GM19240 (cell line): ENCODE results near the gene ZNF514.
"Not testable (repeated sequence)": the region's sequence is repeated elsewhere in the genome, so short reads cannot be mapped to it uniquely, and the experiment has no call there.

Experiments
- DNase-seq: peaks from one replicate; pipeline ENCODE4 v3.0.0; 2011; ENCODE audit warnings: low spot score; ENCODE audit not compliant: insufficient read length

Gene ZNF514

DNA sequence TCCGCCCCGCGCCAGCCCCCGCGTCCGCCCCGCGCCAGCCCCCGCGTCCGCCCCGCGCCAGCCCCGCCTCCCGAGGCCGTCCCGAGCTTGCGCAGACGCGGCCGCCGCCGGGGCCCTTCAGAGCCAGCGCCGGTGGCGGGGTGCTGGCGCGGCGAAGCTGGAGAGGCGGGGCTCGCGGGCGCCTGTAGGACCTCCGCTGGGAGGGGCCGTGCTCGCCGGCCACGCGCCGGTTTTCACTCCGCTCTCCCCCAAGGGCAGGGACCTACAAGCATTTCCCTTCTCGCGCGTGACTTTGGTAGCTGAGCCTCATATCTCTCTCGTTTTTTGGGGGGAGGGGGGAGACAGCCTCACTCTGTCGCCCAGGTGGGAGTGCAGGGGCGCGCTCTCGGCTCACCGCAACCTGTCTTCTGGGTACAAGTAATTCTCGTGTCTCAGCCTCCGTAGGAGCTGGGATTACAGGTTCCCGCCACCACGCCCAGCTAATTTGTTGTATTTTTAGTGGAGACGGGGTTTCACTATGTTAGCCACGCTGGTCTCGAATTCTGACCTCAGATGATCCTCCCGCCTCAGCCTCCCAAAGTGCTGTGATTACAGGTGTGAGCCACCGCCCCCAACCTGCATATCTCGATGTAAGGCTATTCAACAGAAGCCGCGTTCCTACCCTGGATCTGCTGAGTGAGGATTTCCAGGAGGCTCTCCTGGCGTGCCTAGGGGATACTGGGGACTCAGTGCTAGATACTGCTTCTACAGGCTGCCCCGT is at the start of gene ZNF514:
TSS of gene ZNF514 (minus strand) at position 159 of the 760 bp plus-strand sequence. CDS start 6,595 bp downstream, outside the sequence.
- DNase-seq = peak; percentile 62

DNA sequence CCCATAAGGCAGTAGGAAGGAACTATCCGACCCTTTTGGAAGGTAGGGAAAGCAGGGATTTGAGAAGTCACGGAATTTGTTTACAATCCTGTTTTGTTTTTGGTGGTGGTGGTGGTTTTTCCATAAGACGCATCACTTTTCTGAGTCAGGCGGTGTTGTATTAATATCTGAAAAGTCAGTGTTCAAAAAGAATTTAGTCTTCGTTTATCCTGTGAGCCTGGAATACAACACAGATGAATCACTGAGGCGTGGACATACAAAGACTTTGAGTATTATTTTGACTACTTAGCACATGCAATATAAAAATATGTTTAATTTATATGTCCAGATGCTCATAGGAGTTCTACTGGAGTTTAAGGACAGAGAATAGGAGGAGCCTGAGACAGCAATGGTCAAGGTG is 48.5 kb upstream of the ZNF514 start:
- no peak for DNase-seq

DNA sequence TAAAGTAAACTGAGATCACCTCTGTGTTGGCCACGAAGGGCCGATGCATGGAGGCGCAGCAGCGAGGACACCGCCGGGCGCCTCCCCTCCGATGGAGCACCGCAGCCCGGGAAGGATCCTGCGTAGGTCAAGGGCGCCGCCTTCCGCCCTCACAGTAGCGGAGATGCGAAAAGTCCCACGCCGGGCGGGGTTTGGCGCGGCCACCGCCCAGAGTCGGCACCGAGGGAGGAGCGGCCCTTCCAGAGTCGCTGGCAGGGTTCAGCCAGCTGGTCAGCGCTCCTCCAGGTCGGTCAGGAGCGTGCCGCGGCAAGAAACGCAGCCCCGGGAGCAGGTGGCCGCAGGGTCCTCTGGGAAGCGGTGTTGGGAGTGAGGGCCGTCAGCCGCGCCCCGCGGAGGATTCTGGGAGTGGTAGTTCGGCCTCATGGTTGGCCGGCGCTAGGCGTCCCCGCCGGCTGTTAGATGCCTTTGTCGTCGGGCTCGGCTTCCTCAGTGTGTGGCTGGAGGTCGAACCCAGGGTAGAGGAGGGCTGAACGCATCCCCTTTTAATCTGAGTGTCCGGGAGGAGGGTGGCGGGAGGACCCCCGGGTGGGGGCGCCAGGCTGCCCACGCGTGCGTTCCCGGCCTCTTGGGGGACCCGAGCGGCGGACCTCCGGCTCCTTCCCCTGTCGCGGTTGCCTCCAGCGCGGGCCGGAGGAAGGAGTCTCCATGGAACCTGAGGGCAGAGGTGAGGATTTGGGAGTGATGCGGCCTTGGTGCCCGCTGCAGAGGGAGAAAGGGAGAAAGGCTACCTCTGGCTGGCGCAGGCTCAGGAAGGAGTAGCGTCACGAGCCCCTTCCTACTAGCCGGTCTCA is 47.7 kb upstream of the ZNF514 start, which contains the start of gene ZNF892:
TSS of gene ZNF892 (plus strand) at position 411 of the 851 bp plus-strand sequence. CDS start at position 706, 295 bp downstream.
- peak; percentile 89 for DNase-seq

DNA sequence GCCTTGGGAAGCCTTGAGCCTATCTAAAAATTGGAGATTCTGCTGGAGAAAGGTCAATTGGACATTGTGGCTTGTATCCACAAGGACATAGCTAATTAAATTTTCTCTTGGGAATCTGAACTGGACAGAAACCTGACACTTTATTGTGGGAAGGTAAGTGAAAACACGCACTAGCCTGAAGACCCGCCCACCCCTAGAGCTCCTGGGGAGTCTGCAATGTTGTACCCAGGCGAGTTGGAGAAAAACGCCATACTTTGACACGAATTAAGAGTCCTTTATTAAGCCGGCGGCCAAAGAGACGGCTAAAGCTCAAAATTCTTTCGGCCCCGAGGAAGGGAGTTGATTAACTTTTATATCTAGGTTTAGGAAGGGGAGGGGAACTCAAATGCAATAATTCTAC is 46.4 kb upstream of the ZNF514 start:
- no peak for DNase-seq

DNA sequence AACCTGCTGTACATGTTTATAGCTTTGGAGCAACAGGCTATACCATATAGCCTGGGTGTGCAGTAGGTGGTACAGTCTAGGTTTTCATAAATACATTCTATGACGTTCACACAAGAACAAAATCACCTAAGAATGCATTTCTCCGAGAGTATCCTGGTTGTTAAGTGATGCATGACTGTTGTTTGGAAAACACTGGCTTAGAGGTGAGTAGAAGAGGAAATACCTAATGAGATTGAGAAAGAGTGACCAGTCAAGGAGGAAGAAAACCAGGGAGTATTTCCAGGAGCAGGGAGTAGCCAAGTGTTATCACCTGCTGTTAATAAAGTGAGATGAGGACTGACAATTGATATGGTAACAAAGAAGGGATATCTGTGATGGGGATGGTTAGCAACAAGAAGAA is 44.7 kb upstream of the ZNF514 start:
- no peak for DNase-seq

DNA sequence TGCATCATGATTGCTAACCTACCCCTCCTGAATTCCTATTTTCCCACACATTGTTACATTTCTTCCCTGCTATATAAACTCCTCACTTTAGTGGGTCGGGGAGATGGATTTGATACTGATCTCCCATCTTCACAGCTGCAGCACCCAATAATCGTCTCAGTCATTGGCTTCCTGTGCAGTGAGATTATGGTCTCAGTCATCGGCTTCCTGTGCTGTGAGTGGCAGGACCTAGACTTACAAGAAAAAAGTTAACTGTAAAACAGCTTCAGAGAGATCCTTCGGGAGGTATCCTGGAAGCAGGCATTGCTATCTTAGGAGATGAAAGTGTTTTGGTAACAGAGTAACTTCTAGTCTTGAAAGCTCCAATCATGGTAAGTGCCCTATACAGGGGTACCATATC is 44.3 kb upstream of the ZNF514 start:
- DNase-seq = no peak

DNA sequence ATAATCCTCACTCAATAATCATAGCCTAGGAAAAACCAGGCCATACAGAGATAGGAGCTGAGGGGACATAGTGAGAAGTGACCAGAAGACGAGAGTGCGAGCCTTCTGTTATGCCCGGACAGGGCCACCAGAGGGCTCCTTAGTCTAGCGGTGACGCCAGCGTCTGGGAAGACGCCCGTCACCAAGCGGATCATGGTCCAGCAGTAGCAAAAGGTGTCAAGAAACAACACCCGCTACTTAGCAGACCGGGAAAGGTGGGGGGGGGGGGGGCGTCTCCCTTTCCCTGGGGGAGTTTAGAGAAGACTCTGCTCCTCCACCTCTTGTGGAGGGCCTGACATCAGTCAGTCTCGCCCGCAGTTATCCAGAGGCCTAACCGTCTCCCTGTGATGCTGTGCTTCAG is 33.3 kb upstream of the ZNF514 start:
- DNase-seq = not testable (repeated sequence)

DNA sequence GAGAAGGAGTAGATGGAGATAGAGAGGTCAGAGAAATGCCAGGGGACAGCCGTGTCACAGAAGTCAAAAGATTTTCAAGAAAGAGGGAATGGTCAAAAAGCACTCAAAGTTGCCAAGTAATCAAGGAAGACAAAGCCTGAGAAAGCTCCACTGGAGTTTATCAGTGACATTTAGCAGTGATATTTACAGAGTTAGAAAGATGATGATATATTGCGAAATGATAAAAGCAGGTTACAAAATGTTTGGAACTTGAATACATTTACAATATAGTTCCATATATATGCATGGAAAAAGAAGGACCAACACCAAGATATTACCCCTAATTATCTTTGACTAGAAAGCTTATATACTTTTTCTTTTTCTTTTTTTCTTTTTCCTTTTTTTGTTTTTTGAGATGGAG is 26.3 kb upstream of the ZNF514 start:
- DNase-seq = no peak

DNA sequence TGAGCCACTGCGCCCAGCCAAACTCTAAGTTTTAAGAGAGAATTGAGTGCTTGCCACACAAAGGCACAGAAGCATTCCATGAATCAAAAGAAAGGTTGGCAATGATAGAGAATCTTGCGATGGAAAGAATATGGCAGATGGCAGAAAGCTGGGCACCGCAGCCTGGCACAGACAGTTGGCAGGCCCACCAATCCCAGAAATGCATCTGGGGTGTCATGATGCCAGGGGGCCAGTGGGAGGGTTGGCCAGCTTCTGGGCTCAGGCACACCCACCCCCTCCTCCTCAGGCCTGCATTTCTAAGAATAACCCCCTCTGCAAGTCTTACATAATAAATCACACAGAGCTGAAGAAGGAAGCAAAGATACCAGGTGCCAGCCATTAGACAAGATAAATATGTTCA is 25.5 kb upstream of the ZNF514 start:
- no peak for DNase-seq

DNA sequence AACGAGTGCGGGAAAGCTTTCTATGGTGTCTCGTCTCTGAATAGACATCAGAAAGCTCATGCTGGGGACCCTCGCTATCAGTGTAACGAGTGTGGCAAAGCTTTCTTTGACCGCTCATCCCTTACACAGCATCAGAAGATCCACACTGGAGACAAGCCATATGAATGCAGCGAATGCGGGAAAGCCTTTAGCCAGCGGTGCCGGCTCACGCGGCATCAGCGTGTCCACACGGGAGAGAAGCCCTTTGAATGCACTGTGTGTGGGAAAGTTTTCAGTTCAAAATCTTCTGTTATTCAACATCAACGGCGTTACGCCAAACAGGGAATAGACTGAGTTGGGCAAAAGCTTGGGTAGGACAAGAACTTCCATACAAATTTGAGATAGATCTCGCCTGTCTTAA is 22.1 kb upstream of the ZNF514 start:
- DNase-seq = no peak

DNA sequence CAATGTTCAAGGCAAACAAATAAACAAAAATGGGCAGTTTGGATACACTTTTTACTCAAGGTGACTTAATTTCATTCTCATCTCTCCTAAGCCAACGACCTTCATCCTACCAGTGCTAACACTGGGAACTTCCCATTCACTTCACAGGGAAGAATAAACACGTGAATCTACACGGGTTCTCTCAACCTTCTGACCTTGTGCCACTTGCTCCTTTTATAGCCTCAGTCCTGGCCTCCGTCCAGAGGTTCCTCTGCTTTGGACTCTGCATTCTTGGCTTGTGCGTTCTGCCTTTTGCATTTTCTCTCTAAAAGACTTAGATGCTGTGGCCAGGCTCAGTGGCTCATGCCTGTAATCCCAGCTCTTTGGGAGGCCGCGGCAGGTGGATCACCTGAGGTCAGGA is 19.8 kb upstream of the ZNF514 start:
- no peak for DNase-seq

DNA sequence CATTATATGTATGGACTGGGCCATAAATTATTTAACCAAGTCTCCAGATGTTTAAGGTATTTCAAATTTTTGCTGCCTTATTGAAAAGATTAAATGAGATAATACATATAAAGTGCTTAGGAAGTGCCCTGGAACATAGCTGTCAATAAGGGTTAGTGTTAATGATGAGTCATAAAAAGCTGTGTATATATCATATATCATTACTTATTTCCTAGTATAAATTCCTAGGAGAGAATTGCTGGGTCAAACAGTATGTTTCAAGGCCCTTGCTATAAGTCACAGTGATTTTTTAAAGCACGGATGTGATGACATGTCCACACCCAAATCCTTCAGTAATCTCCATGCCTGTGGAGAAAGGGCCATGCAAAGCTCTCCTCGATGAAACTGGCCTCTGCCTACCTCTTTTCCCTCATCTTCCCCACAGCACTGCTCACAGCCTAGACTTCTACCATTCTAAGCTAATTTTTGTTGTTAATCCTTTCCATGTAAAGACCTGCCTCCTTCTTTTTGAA is 14.4 kb upstream of the ZNF514 start:
- DNase-seq = no peak

DNA sequence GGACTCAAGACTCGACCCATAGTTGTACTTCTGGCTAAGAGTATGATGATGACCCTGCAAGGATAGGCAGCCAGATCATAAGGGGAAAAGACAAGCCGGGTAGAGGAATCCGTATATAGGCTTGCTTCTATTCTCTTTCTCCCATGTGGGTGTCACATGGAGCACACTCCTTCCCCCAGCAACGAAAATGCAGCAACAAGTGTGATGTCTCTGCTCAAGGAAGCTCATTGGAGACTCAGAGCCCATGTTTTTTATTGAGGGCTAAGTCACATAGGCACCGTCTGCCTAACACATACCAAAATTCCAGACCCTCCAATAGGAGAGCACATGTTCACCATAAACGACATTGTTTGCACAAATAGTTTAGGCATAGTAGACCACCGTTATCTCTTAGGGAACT is 12.3 kb upstream of the ZNF514 start:
- no peak for DNase-seq

DNA sequence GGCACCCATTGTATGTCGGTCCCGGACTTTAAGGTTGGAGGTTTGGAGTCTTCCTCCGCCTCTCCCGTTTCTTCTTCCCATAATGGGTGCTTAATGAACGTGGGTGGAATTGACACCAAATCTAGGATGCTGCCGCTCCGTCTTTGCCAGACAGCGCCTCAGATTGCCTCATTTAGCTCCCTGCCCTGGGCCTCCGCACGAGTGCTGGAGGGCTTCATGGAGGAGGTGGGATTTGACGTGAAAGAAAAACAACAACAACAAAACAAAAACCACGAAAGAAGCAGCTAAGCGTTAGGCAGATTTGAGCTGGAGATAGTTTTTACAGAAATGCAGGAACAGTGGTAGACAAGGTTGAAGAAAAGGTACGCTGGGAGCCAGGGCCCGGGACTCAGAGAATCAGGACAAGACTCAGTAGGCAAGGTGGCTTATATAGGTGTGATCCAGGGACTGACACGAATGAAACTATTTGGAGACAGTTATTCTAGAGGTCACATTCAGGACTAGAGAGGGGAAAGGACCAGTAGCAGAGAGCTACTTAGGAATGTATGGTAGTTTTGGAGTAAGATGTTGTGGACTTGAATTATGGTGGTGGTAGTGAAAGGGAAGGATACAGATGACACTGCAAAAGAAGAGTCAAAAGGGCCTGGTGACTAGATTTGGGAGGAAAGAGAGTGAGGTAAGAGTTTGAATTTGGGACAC is 6.6 kb upstream of the ZNF514 start:
- no peak for DNase-seq

DNA sequence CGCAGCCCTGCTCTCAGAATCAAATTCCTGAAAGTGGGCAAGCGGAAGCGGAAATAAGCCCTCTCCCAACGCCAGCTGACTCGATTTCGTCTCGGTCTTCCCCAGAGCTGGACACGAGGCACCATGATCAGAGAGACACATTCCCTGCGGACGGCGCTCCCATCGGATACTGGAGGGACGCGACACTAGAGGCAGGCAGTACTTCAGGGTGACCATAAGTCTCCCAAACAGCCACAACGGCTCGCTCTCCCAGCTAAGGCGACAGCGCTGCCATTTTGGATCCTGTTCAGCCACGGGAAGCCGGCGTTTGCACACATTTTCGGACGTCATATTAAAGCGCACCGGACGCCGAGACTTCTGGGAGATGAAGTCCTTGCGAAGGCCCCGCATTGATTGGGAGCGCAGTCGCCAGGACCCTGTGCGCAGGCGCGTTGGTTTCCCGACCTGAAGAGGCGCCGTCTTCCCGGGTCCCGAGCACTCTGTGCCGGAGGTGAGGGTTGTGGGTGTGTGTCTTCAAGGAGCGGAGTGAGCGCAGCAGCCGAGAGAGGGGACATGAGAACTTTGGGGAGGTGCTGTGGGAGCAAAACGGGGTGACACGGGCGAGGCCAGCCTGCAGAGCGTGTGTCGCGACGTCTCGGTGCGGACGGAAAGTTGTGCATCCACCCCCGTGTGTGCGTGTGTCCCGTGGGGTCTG is 5.9 kb upstream of the ZNF514 start, which contains the start of gene ZNF2:
TSS of gene ZNF2 (plus strand) at position 439 of the 694 bp plus-strand sequence. CDS start 10,418 bp downstream, outside the sequence.
- DNase-seq = peak; percentile 97

DNA sequence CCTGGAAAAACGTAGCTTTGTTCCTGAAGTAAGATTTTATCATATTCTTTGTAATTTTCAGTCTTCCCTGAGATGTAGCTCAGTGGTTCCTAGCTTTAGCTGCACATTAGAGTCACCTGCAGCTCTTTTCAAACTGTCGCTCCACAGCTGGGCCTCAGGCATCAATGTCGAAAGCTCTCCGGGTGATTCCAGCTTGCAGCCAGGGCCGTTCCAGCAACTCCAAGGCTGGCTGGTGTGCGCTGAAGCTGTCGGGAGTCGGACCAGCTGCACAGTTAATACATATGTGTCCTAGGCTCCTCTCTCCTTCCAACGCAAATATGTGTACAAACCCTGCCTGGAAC is 5.4 kb upstream of the ZNF514 start:
- no peak for DNase-seq

DNA sequence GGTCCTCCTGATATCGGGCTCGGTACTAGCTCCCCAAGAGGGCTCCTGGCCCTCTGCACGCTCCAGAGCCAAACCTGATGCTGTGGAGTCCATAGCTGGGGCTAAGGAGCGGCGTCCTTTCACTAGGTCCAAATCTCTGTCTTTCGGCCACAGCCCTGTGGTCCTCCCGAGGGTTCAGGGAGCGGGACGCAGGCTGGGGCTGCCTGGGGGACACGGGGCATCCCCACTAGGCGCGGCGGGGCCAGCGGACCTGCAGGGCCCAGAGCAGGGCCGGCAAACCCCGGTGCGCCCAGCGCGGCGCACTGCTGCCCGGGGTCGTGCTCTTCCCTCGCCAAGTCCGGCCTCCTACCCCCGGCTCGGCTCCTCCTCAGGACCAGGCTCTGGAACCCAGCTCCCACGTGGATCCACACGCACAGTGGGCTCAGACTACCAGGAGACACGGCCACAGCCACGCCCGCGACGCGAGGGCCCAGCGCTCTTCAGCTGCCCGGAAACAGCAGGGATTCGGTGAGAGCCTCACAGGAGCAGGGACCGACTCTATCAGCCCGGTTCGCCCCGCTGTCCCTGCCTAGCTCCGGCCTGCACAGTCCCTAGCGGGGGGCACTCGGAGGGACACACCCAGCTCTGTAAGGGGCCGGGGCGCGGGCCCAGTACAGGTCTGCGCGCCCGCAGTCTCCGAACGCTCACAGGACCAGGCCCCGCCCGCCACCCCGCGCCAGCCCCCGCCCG is 593 bp downstream of the ZNF514 start:
- peak; percentile 27 for DNase-seq

DNA sequence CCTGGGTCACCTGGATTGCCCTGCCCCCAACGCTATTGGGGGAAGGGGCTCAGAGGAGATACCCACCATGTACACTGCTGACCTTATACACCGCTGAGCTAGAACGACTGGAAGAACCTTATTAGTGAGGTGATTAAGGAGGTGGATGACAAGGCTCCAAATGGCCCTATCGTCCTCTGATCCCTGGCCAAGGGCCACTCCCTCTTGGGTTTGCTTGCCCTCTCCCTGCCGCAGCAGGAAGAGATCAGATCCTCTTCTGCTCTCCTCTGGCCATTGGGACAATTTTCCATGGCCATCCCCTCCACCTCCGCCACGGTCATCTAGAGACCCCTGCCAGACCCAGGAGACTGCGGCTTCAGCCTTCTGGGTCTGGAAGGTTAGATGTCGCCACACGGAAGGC is 1.2 kb downstream of the ZNF514 start:
- no peak for DNase-seq

DNA sequence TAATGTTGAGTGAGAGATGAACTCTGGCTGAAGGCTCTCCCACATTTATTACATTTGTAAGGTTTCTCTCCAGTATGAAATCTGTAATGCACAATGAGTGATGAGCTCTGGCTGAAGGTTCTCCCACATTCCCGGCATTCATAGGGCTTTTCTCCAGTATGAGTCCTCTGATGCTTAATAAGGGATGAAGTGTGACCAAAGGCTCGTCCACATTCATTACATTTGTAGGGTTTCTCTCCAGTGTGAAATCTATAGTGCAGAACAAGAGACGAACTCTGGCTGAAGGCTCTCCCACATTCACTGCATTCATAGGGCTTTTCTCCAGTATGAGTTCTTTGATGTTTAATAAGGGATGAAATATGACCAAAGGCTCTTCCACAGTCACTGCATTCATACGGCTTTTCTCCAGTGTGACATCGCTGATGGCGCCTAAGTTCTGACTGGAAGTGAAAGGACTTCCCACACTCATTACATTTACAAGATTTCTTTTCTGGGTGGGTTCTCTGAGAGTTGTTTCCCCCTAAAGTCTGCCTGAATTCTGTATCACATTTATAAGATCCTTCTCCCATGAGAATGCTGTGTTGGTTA is 10.2 kb downstream of the ZNF514 start:
- DNase-seq = no peak

DNA sequence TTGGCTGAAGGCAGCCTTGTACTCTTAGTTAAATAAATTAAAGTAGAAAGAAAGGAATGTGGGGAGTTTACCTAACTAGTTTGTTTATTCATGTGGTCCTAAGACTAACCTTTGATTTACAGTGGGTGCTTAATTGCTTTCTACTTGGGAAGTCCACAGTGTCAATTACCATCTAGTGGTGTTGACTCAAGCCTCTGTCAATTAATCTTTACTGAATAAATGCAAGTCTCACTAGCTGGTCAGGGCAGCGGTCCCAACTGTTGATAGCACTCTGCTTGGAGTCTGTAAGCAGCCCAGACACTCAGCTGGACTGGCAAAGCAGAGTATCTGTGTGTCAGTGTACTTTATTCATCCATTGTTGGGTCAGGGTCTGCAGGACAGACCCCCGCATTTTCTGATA is 15.8 kb downstream of the ZNF514 start:
- no peak for DNase-seq
